H1 (cell line): ENCODE measurements around the gene PROZ. TPM values are rescaled to one million over a fixed set of nuclear protein-coding genes. Genes with fewer than 3 reads are reported as not detected.

Experiments used
- CTCF ChIA-PET: fragments of 300-600 bp; sonication (Branson Sonifier 250); formaldehyde crosslinking; loops from one replicate; lab custom pipeline; 2021; ENCODE audit not compliant: partially characterized antibody; lab: Charles Lee
- POLR2A ChIA-PET: fragments of 300-600 bp; sonication (Branson Sonifier 250); formaldehyde crosslinking; loops from one replicate; lab custom pipeline; 2021; ENCODE audit warnings: inconsistent platforms; ENCODE audit not compliant: partially characterized antibody; lab: Charles Lee
- DNase-seq, 2 experiments: peaks; one replicate each; pipeline versions ENCODE4 v3.0.0 to v3.0.0-alpha.2; 2010 to 2022; ENCODE audit warnings: low spot score in 2 of 2, low read depth in 1 of 2, mixed read lengths in 1 of 2
- FAIRE-seq: peaks from 2 replicates; lab custom pipeline; 2011; peaks lifted over from hg19 to GRCh38; lab: Jason Lieb, UNC
- H2AFZ ChIP-seq: 2 replicates; pipeline ENCODE4 v1.8.1; 2012; ENCODE audit warnings: low read length, inconsistent platforms
- H2AK5ac ChIP-seq: 2 replicates; pipeline ENCODE4 v1.6.1; 2013; ENCODE audit warnings: low read depth, low read length
- H2BK120ac ChIP-seq: replicated peaks from 2 replicates; pipeline ENCODE3; 2013; ENCODE audit warnings: low read depth, low read length, inconsistent platforms
- H2BK12ac ChIP-seq: 2 replicates; pipeline ENCODE4 v1.6.1; 2013; ENCODE audit warnings: low read depth, low read length
- H2BK15ac ChIP-seq: 2 replicates; pipeline ENCODE4 v1.6.1; 2013; ENCODE audit warnings: low read length
- H2BK20ac ChIP-seq: 2 replicates; pipeline ENCODE4 v1.6.1; 2013; ENCODE audit warnings: low read length
- H2BK5ac ChIP-seq: 2 replicates; pipeline ENCODE4 v1.6.1; 2013; ENCODE audit warnings: low read depth, low read length
- H3K14ac ChIP-seq: 2 replicates; pipeline ENCODE4 v1.6.1; 2013; ENCODE audit warnings: inconsistent platforms; ENCODE audit not compliant: insufficient read length
- H3K18ac ChIP-seq: 2 replicates; pipeline ENCODE4 v1.6.1; 2013; ENCODE audit warnings: low read length; ENCODE audit errors: extremely low read depth
- H3K23ac ChIP-seq: 2 replicates; pipeline ENCODE4 v1.6.1; 2013; ENCODE audit warnings: inconsistent platforms; ENCODE audit not compliant: insufficient read length
- H3K23me2 ChIP-seq: 2 replicates; pipeline ENCODE4 v1.6.1; 2013; ENCODE audit warnings: low read depth, low read length
- H3K27ac ChIP-seq: 2 replicates; pipeline ENCODE4 v1.6.1; 2011; ENCODE audit warnings: low read depth, low read length, inconsistent platforms
- H3K27me3 ChIP-seq, 4 experiments: replicated peaks in 1 of 4; 1 replicate in 1 of 4; 2 replicates in 3 of 4; pipeline versions ENCODE4 v1.6.1 to v1.8.1; 2011 to 2013; ENCODE audit warnings: low read length in 3 of 4, mild to moderate bottlenecking in 3 of 4, inconsistent platforms in 2 of 4, mixed read lengths in 2 of 4, moderate library complexity in 1 of 4; ENCODE audit not compliant: control insufficient read depth in 3 of 4, insufficient read depth in 3 of 4; ENCODE audit errors: extremely low read depth in 1 of 4
- H3K36me3 ChIP-seq, 4 experiments: 2 replicates each; pipeline versions ENCODE4 v1.6.1 to v1.8.1; 2011 to 2013; ENCODE audit warnings: mild to moderate bottlenecking in 4 of 4, low read length in 3 of 4, moderate library complexity in 2 of 4, control low read depth in 1 of 4, inconsistent platforms in 1 of 4; ENCODE audit not compliant: insufficient read depth in 4 of 4, control insufficient read depth in 2 of 4
- H3K4ac ChIP-seq: replicated peaks from 2 replicates; pipeline ENCODE3; 2013; ENCODE audit warnings: low read length, low read depth, mixed read lengths, inconsistent platforms; ENCODE audit not compliant: insufficient read length
- H3K4me1 ChIP-seq, 4 experiments: replicated peaks in 1 of 4; 1 replicate in 1 of 4; 2 replicates in 3 of 4; pipeline versions ENCODE4 v1.6.1 to v1.8.1; 2011 to 2013; ENCODE audit warnings: low read length in 3 of 4, inconsistent platforms in 2 of 4, mixed read lengths in 1 of 4; ENCODE audit not compliant: insufficient read depth in 4 of 4, control insufficient read depth in 3 of 4
- H3K4me2 ChIP-seq, 2 experiments: 2 replicates each; pipeline versions ENCODE4 v1.6.1 to v1.8.1; 2011 to 2013; ENCODE audit warnings: low read depth in 2 of 2, low read length in 2 of 2, control low read depth in 1 of 2, inconsistent platforms in 1 of 2, mild to moderate bottlenecking in 1 of 2; ENCODE audit not compliant: insufficient read depth in 1 of 2
- H3K4me3 ChIP-seq, 4 experiments: fragments of 200-600, 300-600 bp in 1 of 4; sonication (generic), shearing (Covaris generic), sonication (Bioruptor Twin) in 1 of 4; 2 replicates each; pipeline versions ENCODE4 v1.5.1 to v1.8.1; 2011 to 2016; ENCODE audit warnings: low read length in 4 of 4, low read depth in 3 of 4, control low read depth in 2 of 4, inconsistent platforms in 2 of 4, mild to moderate bottlenecking in 2 of 4, mixed read lengths in 1 of 4, moderate library complexity in 1 of 4; ENCODE audit not compliant: insufficient read depth in 2 of 4; ENCODE audit errors: extremely low read depth in 1 of 4
- H3K56ac ChIP-seq: replicated peaks from 2 replicates; pipeline ENCODE3; 2013; ENCODE audit warnings: low read depth, mild to moderate bottlenecking, mixed read lengths, low read length, inconsistent platforms; ENCODE audit not compliant: insufficient read length
- H3K79me1 ChIP-seq: 2 replicates; pipeline ENCODE4 v1.6.1; 2013; ENCODE audit warnings: low read depth, low read length, control low read depth
- H3K79me2 ChIP-seq, 2 experiments: 2 replicates each; pipeline versions ENCODE4 v1.6.1 to v1.8.1; 2012 to 2013; ENCODE audit warnings: low read length in 2 of 2, mild to moderate bottlenecking in 2 of 2, inconsistent platforms in 1 of 2; ENCODE audit not compliant: insufficient read depth in 2 of 2, control insufficient read depth in 1 of 2
- H3K9ac ChIP-seq, 4 experiments: replicated peaks in 1 of 4; 1 replicate in 1 of 4; 2 replicates in 3 of 4; pipeline versions ENCODE4 v1.6.1 to v1.8.1; 2011 to 2013; ENCODE audit warnings: low read depth in 3 of 4, low read length in 3 of 4, control low read depth in 2 of 4, mild to moderate bottlenecking in 2 of 4, moderate library complexity in 2 of 4, inconsistent platforms in 1 of 4; ENCODE audit errors: extremely low read depth in 1 of 4
- H3K9me3 ChIP-seq, 2 experiments: 2 replicates each; pipeline versions ENCODE4 v1.6.1 to v1.8.1; 2012 to 2013; ENCODE audit warnings: mild to moderate bottlenecking in 2 of 2, moderate library complexity in 2 of 2, control low read depth in 1 of 2, inconsistent platforms in 1 of 2, low read depth in 1 of 2, low read length in 1 of 2, mixed read lengths in 1 of 2; ENCODE audit not compliant: insufficient read depth in 2 of 2
- H4K20me1 ChIP-seq, 2 experiments: replicated peaks in 1 of 2; 2 replicates each; pipeline versions ENCODE3 to v1.8.1; 2011 to 2013; ENCODE audit warnings: inconsistent platforms in 2 of 2, low read length in 2 of 2, mild to moderate bottlenecking in 1 of 2; ENCODE audit not compliant: insufficient read depth in 2 of 2, control insufficient read depth in 1 of 2
- H4K5ac ChIP-seq: 2 replicates; pipeline ENCODE4 v1.6.1; 2013; ENCODE audit warnings: low read length, low read depth, mixed read lengths, inconsistent platforms; ENCODE audit not compliant: insufficient read length
- H4K8ac ChIP-seq: 2 replicates; pipeline ENCODE4 v1.8.0; 2013; ENCODE audit warnings: mild to moderate bottlenecking, moderate library complexity, low read length, inconsistent platforms; ENCODE audit not compliant: insufficient read depth; ENCODE audit errors: extremely low read depth
- H4K91ac ChIP-seq: replicated peaks from 2 replicates; pipeline ENCODE3; 2013; ENCODE audit warnings: low read length, mixed read lengths, inconsistent platforms; ENCODE audit not compliant: insufficient read length
- E2F6 ChIP-seq: IDR thresholded peaks from 2 replicates; pipeline ENCODE4 v1.6.1; 2012; ENCODE audit warnings: inconsistent platforms
- RBBP5 ChIP-seq: IDR thresholded peaks from 2 replicates; pipeline ENCODE4 v1.7.1; 2012; ENCODE audit warnings: low read depth, mild to moderate bottlenecking, inconsistent platforms, low read length, moderate library complexity, borderline replicate concordance
- RXRA ChIP-seq: IDR thresholded peaks from 2 replicates; pipeline ENCODE4 v1.6.1; 2011; ENCODE audit warnings: low read depth, mild to moderate bottlenecking, low read length, moderate library complexity; ENCODE audit not compliant: insufficient read depth
- WGBS, 2 experiments: shearing (Covaris generic) in 1 of 2; methylation state at CpG; one replicate each; pipeline versions ENCODE4 v1.1.6 to v1.1.7; 2013 to 2015; ENCODE audit warnings: low lambda C conversion rate in 2 of 2, mixed read lengths in 2 of 2, inconsistent platforms in 1 of 2, low coverage in 1 of 2, missing lambda C conversion rate in 1 of 2; ENCODE audit not compliant: insufficient replicate concordance in 2 of 2, insufficient coverage in 1 of 2, insufficient read length in 1 of 2; ENCODE audit errors: extremely low coverage in 1 of 2, missing lambda C conversion rate in 1 of 2; 5-methylcytosine and 5-hydroxymethylcytosine counted together
- polyA plus RNA-seq, 7 experiments: library from polyadenylated mRNA; depleted of rRNA in 3 of 7; stranded (reverse) in 5 of 7; unstranded in 2 of 7; fragments of >200 nt in 5 of 7; fragments of 200-250 nt in 2 of 7; gene quantifications; 1 replicate in 5 of 7; 2 replicates in 1 of 7; 4 replicates in 1 of 7; pipeline versions ENCODE4 v1.2.1 to v1.2.3, GENCODE V29; 2011 to 2013; ENCODE audit warnings: missing spikeins in 2 of 7, mixed read lengths in 2 of 7
- total RNA-seq: library from RNA; stranded (reverse); fragmentation: NEBNext Ultra II Directional; extraction: Animal tissue kit (Norgen Biotek cat#: 25700); gene quantifications from 2 replicates; pipeline ENCODE4 v1.2.1, GENCODE V29; 2021

PROZ gene
- total and polyA plus RNA-seq, 2 of the 8 experiments (the other 6 are each of a cell fraction or from before 2014, with no cell fraction given): not detected

GRCh38 chr13:113166681-113167080 lies 8.2 kb downstream of the PROZ start:
- H4K8ac ChIP-seq: no peak overlapping the region
- no peaks in the 10 kb centered on the region for H3K79me1 ChIP-seq
- no peak overlapping the region for H3K9ac ChIP-seq
- CTCF ChIA-PET: interaction anchor here (1.3 kb wide), 1 partner anchor 234 kb away, joined by 3 read pairs; no protein-coding TSS in a partner anchor
- no peak overlapping the region for H3K18ac ChIP-seq
- H2BK5ac ChIP-seq: no peak overlapping the region
- H3K9me3 ChIP-seq: no peaks in the 10 kb centered on the region
- no peak for DNase-seq
- TF ChIP-seq RBBP5: no peak
- TF ChIP-seq RXRA: no peak
- no peak for TF ChIP-seq E2F6
- TF ChIP-seq, all 59 proteins: peak for 0
- no peaks in the 10 kb centered on the region for H4K20me1 ChIP-seq
- H3K4me1 ChIP-seq: peaks cover 0 to 10% (median 3%) of the 10 kb centered on the region in 4 experiments; a peak in 5 of 7 replicates
- no peak overlapping the region for H3K4me3 ChIP-seq
- POLR2A ChIA-PET: interaction anchor here (1.2 to 2.5 kb wide), 2 partner anchors 13 to 43 kb away, joined by 3 to 7 read pairs; partner anchors contain the start of genes CUL4A and PCID2
- H4K91ac ChIP-seq: no peak overlapping the region
- no peak overlapping the region for H3K4ac ChIP-seq
- no peak overlapping the region for H2AFZ ChIP-seq
- H4K5ac ChIP-seq: no peak overlapping the region
- 91% methylated on average over 5 of the region's 5 CpGs; no CpG with 5 or more reads in 1 of the 2 experiments for WGBS, 2 experiments
- H3K14ac ChIP-seq: no peak overlapping the region
- H3K27me3 ChIP-seq: no peaks in the 10 kb centered on the region
- H3K79me2 ChIP-seq: no peaks in the 10 kb centered on the region; a peak in 1 of 4 replicates
- no peak overlapping the region for H2BK120ac ChIP-seq
- H3K23ac ChIP-seq: no peak overlapping the region
- H2BK15ac ChIP-seq: no peak overlapping the region
- H2AK5ac ChIP-seq: no peak overlapping the region
- no peaks in the 10 kb centered on the region for H3K23me2 ChIP-seq
- H3K36me3 ChIP-seq: peaks cover 2 to 18% (median 5%) of the 10 kb centered on the region in 4 experiments; a peak in 5 of 8 replicates
- no peak overlapping the region for H3K56ac ChIP-seq
- FAIRE-seq: no peak
- H2BK20ac ChIP-seq: no peak overlapping the region
- no peak overlapping the region for H2BK12ac ChIP-seq
- no peak overlapping the region for H3K27ac ChIP-seq
- H3K4me2 ChIP-seq: no peak overlapping the region
